SU-DHL-6 (cell line): ENCODE data around the gene HMCN2.
"Not testable (repeated sequence)": the region's sequence is repeated elsewhere in the genome, so short reads cannot be mapped to it uniquely, and the experiment has no call there.

Experiments used
- H2AFZ ChIP-seq: fragments of 200-600 bp; sonication (generic); 2 replicates; pipeline ENCODE4 v1.6.1; 2014; ENCODE audit warnings: low read depth, mild to moderate bottlenecking, moderate library complexity, mixed read lengths, antibody characterized with exemption, low read length; ENCODE audit not compliant: severe bottlenecking
- H3F3A ChIP-seq: fragments of 200-600 bp; shearing (Covaris generic); 2 replicates; pipeline ENCODE4 v1.6.0; 2016; ENCODE audit warnings: antibody characterized with exemption, mild to moderate bottlenecking; ENCODE audit not compliant: insufficient read depth
- H3K27ac ChIP-seq: fragments of 200-600 bp; sonication (generic); 2 replicates; pipeline ENCODE4 v1.5.1; 2016; ENCODE audit warnings: low read depth, mild to moderate bottlenecking, low read length, moderate library complexity, mixed read lengths
- H3K27me3 ChIP-seq: fragments of 200-600 bp; sonication (generic), shearing (Covaris generic); 2 replicates; pipeline ENCODE4 v1.6.0; 2014; ENCODE audit warnings: mild to moderate bottlenecking, low read length
- H3K36me3 ChIP-seq: fragments of 200-600 bp; sonication (generic); 2 replicates; pipeline ENCODE4 v1.6.1; 2014; ENCODE audit warnings: mild to moderate bottlenecking, low read length, mixed read lengths
- H3K4me2 ChIP-seq: fragments of 300-600, 200-600 bp; shearing (Covaris generic), sonication (generic); 2 replicates; pipeline ENCODE4 v1.6.0; 2014; ENCODE audit warnings: low read length, low read depth, mild to moderate bottlenecking; ENCODE audit not compliant: poor library complexity, severe bottlenecking
- H3K4me3 ChIP-seq: fragments of 200-600 bp; sonication (generic); 2 replicates; pipeline ENCODE4 v1.5.1; 2014; ENCODE audit warnings: antibody characterized with exemption, low read length, mild to moderate bottlenecking, mixed read lengths; ENCODE audit not compliant: insufficient read depth, poor library complexity, severe bottlenecking
- H3K79me2 ChIP-seq: fragments of 200-600 bp; sonication (generic); 2 replicates; pipeline ENCODE4 v1.6.1; 2014; ENCODE audit warnings: mild to moderate bottlenecking, low read length, moderate library complexity; ENCODE audit not compliant: insufficient read depth
- H3K9ac ChIP-seq: fragments of 200-600 bp; sonication (generic); 2 replicates; pipeline ENCODE4 v1.7.0; 2014; ENCODE audit warnings: mild to moderate bottlenecking, low read length
- H3K9me2 ChIP-seq: fragments of 200-600 bp; sonication (generic); replicated peaks from 2 replicates; pipeline ENCODE4 v1.6.1; 2014; ENCODE audit warnings: low read length; ENCODE audit not compliant: insufficient read depth
- H3K9me3 ChIP-seq: fragments of 200-600 bp; sonication (generic); 2 replicates; pipeline ENCODE4 v1.6.1; 2014; ENCODE audit warnings: low read length, mixed read lengths; ENCODE audit not compliant: insufficient read depth
- H4K20me1 ChIP-seq: fragments of 200-600 bp; sonication (generic); 2 replicates; pipeline ENCODE4 v1.6.1; 2014; ENCODE audit warnings: low read depth, mild to moderate bottlenecking, antibody characterized with exemption, low read length, moderate library complexity, mixed read lengths
- EZH2phosphoT487 ChIP-seq: fragments of 200-600 bp; sonication (generic), shearing (Covaris generic); conservative IDR thresholded peaks from 2 replicates; pipeline ENCODE4 v1.6.1; 2018; ENCODE audit warnings: mild to moderate bottlenecking, antibody characterized with exemption, low read length, moderate library complexity, mixed read lengths
- TF ChIP-seq, protein P1 (sequence below): fragments of 200-600 bp; sonication (generic); IDR thresholded peaks from one replicate; pipeline ENCODE4 v1.5.1; 2017; ENCODE audit warnings: antibody characterized with exemption, mild to moderate bottlenecking, low read length, moderate library complexity; ENCODE audit not compliant: insufficient read depth, poor library complexity, severe bottlenecking

Gene HMCN2

DNA sequence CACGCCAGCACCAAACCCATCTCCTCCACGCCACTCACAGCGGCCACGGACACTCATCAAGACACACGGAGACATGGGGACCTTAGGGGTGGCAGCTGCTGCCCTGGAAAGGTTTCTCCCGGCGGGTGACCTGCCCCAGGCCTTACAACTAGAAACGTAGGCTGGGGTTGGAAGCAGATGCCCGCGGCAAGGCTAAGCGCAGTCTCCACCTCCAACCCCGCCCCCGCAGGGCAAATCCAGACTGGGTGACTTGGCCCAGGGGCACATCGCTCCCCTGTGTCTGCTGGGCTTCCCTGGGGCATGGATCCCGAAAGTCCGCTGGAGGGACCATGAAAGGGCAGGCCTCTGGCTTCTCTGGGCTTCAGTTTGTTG, 167.2 kb downstream of the HMCN2 start:
- H3K9ac ChIP-seq = no peak overlapping the region
- H4K20me1 ChIP-seq = no peaks in the 10 kb centered on the region
- no peak for TF ChIP-seq EZH2phosphoT487
- TF ChIP-seq, protein P1, sequence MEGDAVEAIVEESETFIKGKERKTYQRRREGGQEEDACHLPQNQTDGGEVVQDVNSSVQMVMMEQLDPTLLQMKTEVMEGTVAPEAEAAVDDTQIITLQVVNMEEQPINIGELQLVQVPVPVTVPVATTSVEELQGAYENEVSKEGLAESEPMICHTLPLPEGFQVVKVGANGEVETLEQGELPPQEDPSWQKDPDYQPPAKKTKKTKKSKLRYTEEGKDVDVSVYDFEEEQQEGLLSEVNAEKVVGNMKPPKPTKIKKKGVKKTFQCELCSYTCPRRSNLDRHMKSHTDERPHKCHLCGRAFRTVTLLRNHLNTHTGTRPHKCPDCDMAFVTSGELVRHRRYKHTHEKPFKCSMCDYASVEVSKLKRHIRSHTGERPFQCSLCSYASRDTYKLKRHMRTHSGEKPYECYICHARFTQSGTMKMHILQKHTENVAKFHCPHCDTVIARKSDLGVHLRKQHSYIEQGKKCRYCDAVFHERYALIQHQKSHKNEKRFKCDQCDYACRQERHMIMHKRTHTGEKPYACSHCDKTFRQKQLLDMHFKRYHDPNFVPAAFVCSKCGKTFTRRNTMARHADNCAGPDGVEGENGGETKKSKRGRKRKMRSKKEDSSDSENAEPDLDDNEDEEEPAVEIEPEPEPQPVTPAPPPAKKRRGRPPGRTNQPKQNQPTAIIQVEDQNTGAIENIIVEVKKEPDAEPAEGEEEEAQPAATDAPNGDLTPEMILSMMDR = no peak
- no peak overlapping the region for H3K4me2 ChIP-seq
- no peaks in the 10 kb centered on the region for H3K79me2 ChIP-seq
- no peaks in the 10 kb centered on the region for H3K27me3 ChIP-seq
- no peak overlapping the region for H3K4me3 ChIP-seq
- no peak overlapping the region for H2AFZ ChIP-seq
- no peaks in the 10 kb centered on the region for H3K36me3 ChIP-seq
- H3K9me3 ChIP-seq = no peaks in the 10 kb centered on the region
- no peaks in the 10 kb centered on the region for H3F3A ChIP-seq
- no peak overlapping the region for H3K27ac ChIP-seq
- H3K9me2 ChIP-seq = no peaks in the 10 kb centered on the region

DNA sequence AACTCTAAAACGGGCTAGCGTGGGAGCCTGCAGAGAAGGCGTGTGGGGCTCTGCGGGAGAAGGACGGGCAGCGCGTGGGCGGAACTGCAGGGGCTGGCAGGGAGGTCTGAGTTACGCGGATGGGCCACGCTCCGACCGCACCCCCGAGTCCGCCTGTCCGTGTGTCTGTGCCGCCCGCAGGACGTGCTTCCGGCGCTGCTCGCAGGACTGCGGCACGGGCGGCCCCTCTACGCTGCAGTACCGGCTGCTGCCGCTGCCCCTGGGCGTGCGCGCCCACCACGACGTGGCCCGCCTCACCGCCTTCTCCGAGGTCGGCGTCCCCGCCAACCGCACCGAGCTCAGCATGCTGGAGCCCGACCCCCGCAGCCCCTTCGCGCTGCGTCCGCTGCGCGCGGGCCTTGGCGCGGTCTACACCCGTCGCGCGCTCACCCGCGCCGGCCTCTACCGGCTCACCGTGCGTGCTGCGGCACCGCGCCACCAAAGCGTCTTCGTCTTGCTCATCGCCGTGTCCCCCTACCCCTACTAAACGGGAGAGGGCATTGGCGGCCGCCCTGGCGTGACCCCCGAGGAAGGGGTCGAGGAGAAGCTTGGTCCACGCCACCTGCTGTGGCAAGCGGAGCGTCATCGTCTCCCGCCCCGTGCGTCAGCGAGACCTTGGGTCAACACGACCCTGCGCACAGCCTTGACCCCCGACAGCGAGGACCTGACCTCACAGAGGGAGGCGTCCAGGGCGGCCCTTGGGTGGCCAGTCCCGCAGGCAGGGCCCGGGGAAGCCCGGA, 167.8 kb downstream of the HMCN2 start:
- no peak overlapping the region for H3K4me2 ChIP-seq
- H3K27ac ChIP-seq = no peak overlapping the region
- H3K9me2 ChIP-seq = no peaks in the 10 kb centered on the region
- no peaks in the 10 kb centered on the region for H3K9me3 ChIP-seq
- no peak overlapping the region for H2AFZ ChIP-seq
- no peak overlapping the region for H3K4me3 ChIP-seq
- no peak overlapping the region for H3K9ac ChIP-seq
- no peaks in the 10 kb centered on the region for H3K79me2 ChIP-seq
- H4K20me1 ChIP-seq = no peaks in the 10 kb centered on the region
- H3K27me3 ChIP-seq = no peaks in the 10 kb centered on the region
- H3F3A ChIP-seq = no peaks in the 10 kb centered on the region
- H3K36me3 ChIP-seq = no peaks in the 10 kb centered on the region
- no peak for TF ChIP-seq EZH2phosphoT487
- TF ChIP-seq, protein P1 = no peak

DNA sequence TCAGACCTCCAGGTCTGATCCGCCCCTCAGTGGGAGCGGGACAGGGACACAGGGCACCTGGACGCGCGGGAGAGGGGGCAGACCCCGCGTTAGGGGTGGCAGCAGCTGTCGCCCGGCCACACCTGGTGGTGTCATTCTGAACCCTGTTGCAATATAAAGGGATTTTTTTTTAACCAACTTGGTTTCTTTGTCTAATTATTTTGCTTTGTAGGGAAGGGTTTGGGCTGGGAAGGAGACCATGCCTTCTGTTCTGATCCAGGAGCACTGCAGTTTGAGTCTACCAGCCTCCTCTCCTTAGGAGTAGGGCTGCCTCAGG, 168.3 kb downstream of the HMCN2 start:
- H3K4me3 ChIP-seq = no peak overlapping the region
- no peak overlapping the region for H3K4me2 ChIP-seq

DNA sequence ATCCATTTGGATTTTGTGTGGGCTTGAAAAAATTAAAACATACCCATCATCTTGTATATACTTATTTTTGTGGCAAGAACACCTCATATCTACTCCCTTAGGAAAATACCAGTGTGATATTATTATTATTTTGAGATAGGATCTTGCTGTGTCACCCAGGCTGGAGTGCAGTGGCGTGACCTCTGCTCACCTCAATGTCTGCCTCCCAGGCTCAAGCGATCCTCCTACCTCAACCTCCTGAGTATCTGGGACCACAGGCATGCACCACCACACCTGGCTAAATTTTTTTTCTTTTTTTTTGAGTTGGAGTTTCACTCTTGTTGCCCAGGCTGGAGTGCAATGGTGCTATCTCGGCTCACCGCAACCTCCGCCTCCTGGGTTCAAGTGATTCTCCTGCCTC, 169.1 kb downstream of the HMCN2 start:
- not testable (repeated sequence) for H3K9me3 ChIP-seq, H3F3A ChIP-seq, H3K27me3 ChIP-seq, H3K27ac ChIP-seq, H3K4me2 ChIP-seq, H2AFZ ChIP-seq, H3K4me3 ChIP-seq, H4K20me1 ChIP-seq, H3K9me2 ChIP-seq, H3K36me3 ChIP-seq, H3K79me2 ChIP-seq, H3K9ac ChIP-seq

More for the DNA sequence above, 168.3 kb downstream of the HMCN2 start:
- Histone ChIP-seq H2AFZ (no peak overlapping the region), H3K9ac (no peak overlapping the region), H3K9me3 (no peaks in the 10 kb centered on the region), H3F3A (no peaks in the 10 kb centered on the region), H3K27me3 (no peaks in the 10 kb centered on the region), H4K20me1 (no peaks in the 10 kb centered on the region), H3K36me3 (no peaks in the 10 kb centered on the region), H3K9me2 (no peaks in the 10 kb centered on the region), H3K27ac (no peak overlapping the region), H3K79me2 (no peaks in the 10 kb centered on the region)
- TF ChIP-seq EZH2phosphoT487 = no peak
- TF ChIP-seq, protein P1 = no peak
